Measurements from ENCODE around the gene UHRF2.
"Not testable (repeated sequence)": the region's sequence is repeated elsewhere in the genome, so short reads cannot be mapped to it uniquely, and the experiment has no call there.

GRCh38 chr9:6542617-6543016 is 129.6 kb downstream of the UHRF2 start:
- TF ChIP-seq, protein P1, sequence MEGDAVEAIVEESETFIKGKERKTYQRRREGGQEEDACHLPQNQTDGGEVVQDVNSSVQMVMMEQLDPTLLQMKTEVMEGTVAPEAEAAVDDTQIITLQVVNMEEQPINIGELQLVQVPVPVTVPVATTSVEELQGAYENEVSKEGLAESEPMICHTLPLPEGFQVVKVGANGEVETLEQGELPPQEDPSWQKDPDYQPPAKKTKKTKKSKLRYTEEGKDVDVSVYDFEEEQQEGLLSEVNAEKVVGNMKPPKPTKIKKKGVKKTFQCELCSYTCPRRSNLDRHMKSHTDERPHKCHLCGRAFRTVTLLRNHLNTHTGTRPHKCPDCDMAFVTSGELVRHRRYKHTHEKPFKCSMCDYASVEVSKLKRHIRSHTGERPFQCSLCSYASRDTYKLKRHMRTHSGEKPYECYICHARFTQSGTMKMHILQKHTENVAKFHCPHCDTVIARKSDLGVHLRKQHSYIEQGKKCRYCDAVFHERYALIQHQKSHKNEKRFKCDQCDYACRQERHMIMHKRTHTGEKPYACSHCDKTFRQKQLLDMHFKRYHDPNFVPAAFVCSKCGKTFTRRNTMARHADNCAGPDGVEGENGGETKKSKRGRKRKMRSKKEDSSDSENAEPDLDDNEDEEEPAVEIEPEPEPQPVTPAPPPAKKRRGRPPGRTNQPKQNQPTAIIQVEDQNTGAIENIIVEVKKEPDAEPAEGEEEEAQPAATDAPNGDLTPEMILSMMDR (IDR thresholded peaks at IDR 0.05) = not testable (repeated sequence)
- TF ChIP-seq ZFX (IDR thresholded peaks at IDR 0.05; ENCODE audit: borderline replicate concordance) = not testable (repeated sequence)
